Measurements from ENCODE around the gene KIF5C.
A peak's percentile ranks its signal among the peaks of the same experiment; 100 is the strongest.

The KIF5C gene

GRCh38 chr2:148924514-148925178 is 49.6 kb downstream of the KIF5C start:
- DNase-seq, result no peak

- peak in 52 of 56 donors; percentile 21 to 84 (median 59) for DNase-seq
Observed at GRCh38 chr2:148926291-148926961, 51.4 kb downstream of the KIF5C start.

GRCh38 chr2:148926981-148927401 is 52.0 kb downstream of the KIF5C start:
- peak in 1 of 56 donors; percentile 37 for DNase-seq

GRCh38 chr2:148928395-148928794 is 53.4 kb downstream of the KIF5C start:
- peak in 1 of 56 donors; percentile 13 for DNase-seq

GRCh38 chr2:148930046-148930775 is 55.2 kb downstream of the KIF5C start:
- no peak for DNase-seq

GRCh38 chr2:148932536-148932935 is 57.5 kb downstream of the KIF5C start:
- DNase-seq, result peak in 9 of 56 donors; percentile 15 to 48 (median 23)

GRCh38 chr2:148933456-148933855 is 58.4 kb downstream of the KIF5C start:
- DNase-seq, result no peak

- no peak for DNase-seq
Observed at GRCh38 chr2:148935791-148936190, 60.8 kb downstream of the KIF5C start.

GRCh38 chr2:148936857-148937450 is 61.9 kb downstream of the KIF5C start:
- peak in 1 of 56 donors; percentile 21 for DNase-seq

GRCh38 chr2:148939271-148939670 is 64.2 kb downstream of the KIF5C start:
- no peak for DNase-seq

GRCh38 chr2:148943097-148943496 is 68.1 kb downstream of the KIF5C start:
- no peak for DNase-seq

GRCh38 chr2:148944536-148944935 is 69.5 kb downstream of the KIF5C start:
- no peak for DNase-seq

GRCh38 chr2:148947299-148947698 is 72.3 kb downstream of the KIF5C start:
- no peak for DNase-seq

GRCh38 chr2:148948868-148949267 is 73.8 kb downstream of the KIF5C start:
- DNase-seq, result no peak

GRCh38 chr2:148949348-148949747 is 74.3 kb downstream of the KIF5C start:
- no peak for DNase-seq

- no peak for DNase-seq
Observed at GRCh38 chr2:148952621-148953020, 77.6 kb downstream of the KIF5C start.

- no peak for DNase-seq
Observed at GRCh38 chr2:148953426-148953825, 78.4 kb downstream of the KIF5C start.

- DNase-seq, result no peak
Observed at GRCh38 chr2:148954536-148954935, 79.5 kb downstream of the KIF5C start.

GRCh38 chr2:148955798-148956197 is 80.8 kb downstream of the KIF5C start:
- DNase-seq, result no peak

- no peak for DNase-seq
Observed at GRCh38 chr2:148957023-148957422, 82.0 kb downstream of the KIF5C start.

GRCh38 chr2:148959745-148960144 is 84.7 kb downstream of the KIF5C start:
- no peak for DNase-seq

GRCh38 chr2:148960483-148960882 is 85.5 kb downstream of the KIF5C start:
- no peak for DNase-seq
